NB4 (cell line): ENCODE results near the gene KIRREL3.

ENCODE experiments used
- POLR2A ChIP-seq: IDR thresholded peaks from 2 replicates; pipeline ENCODE4 v1.6.1; 2011; ENCODE audit warnings: mild to moderate bottlenecking; ENCODE audit not compliant: insufficient read length; ENCODE audit errors: extremely low read depth
- TF ChIP-seq, protein P1 (sequence below): IDR thresholded peaks from one replicate; pipeline ENCODE4 v1.5.1; 2012; ENCODE audit warnings: low read depth, low read length

DNA sequence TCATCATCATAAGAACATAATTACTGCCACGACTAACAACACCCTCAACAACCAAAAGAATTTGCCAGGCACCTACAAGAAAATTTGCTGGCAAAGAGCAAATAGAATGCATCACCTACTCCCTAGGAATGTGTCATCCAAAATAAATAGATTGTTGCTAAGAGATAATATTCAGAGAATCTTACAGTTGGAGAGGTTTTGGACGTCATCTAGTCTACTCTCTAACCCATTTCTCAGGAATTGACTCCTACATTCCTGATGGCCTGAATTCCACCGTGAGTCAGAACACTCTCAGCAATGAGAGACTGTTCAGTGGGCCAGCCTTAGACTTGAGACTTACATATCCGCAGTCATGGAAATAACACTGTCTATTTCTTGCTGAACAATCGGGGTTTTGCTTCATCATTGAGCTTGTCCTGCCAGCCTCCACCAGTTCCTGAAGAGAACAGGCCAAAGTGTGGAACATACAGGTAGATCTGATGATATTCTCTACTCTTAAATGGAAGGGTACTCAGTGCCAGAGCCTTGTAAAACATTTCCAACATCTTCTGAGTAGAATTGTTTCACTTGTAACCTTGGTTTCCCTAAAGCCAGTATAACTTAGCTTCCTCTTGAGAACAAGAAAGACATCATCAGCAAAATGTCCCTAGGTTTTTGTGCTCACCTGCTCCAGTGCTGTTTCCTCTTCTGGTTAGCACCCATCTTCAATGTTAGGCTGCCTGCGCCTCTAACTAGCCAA is 8.3 kb downstream of the KIRREL3 start:
- TF ChIP-seq, protein P1, sequence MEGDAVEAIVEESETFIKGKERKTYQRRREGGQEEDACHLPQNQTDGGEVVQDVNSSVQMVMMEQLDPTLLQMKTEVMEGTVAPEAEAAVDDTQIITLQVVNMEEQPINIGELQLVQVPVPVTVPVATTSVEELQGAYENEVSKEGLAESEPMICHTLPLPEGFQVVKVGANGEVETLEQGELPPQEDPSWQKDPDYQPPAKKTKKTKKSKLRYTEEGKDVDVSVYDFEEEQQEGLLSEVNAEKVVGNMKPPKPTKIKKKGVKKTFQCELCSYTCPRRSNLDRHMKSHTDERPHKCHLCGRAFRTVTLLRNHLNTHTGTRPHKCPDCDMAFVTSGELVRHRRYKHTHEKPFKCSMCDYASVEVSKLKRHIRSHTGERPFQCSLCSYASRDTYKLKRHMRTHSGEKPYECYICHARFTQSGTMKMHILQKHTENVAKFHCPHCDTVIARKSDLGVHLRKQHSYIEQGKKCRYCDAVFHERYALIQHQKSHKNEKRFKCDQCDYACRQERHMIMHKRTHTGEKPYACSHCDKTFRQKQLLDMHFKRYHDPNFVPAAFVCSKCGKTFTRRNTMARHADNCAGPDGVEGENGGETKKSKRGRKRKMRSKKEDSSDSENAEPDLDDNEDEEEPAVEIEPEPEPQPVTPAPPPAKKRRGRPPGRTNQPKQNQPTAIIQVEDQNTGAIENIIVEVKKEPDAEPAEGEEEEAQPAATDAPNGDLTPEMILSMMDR: no peak
- TF ChIP-seq POLR2A: no peak
